Measurements from ENCODE around the gene TRIM58. TPM values are rescaled to one million over a fixed set of nuclear protein-coding genes. Genes with fewer than 3 reads are reported as not detected.

The TRIM58 gene
- total RNA-seq, 1 experiment from 2014 or later: 1.7 TPM

- Histone ChIP-seq H3K27me3 (ENCODE audit: insufficient read depth, low read length) (no peaks in the 10 kb centered on the region), H2BK12ac (ENCODE audit: insufficient read length, low read depth, low read length) (no peak overlapping the region), H3K9ac (ENCODE audit: extremely low read depth, insufficient read length, low read length) (no peak overlapping the region), H2BK120ac (ENCODE audit: low read depth, low read length, poor library complexity, severe bottlenecking) (no peak overlapping the region), H3K4me2 (ENCODE audit: insufficient read depth, insufficient read length, low read length) (no peak overlapping the region), H4K5ac (ENCODE audit: insufficient read length, low read depth, low read length) (no peak overlapping the region), H2AFZ (ENCODE audit: low read length) (no peak overlapping the region), H3K23me2 (ENCODE audit: insufficient read length, low read depth, low read length, poor library complexity, severe bottlenecking) (no peaks in the 10 kb centered on the region), H3K79me2 (ENCODE audit: insufficient read depth, low read length) (no peaks in the 10 kb centered on the region), H4K91ac (ENCODE audit: insufficient read length, low read depth, low read length) (no peak overlapping the region), H3K23ac (ENCODE audit: insufficient read length, low read depth, low read length) (no peak overlapping the region), H4K20me1 (ENCODE audit: control insufficient read depth, insufficient read depth, insufficient read length) (no peaks in the 10 kb centered on the region), H3T11ph (ENCODE audit: low read length) (no peak overlapping the region), H3K27ac (ENCODE audit: insufficient read length, low read depth, low read length) (no peak overlapping the region), H3K56ac (ENCODE audit: insufficient read length, low read depth, low read length) (no peak overlapping the region), H3K79me1 (ENCODE audit: insufficient read depth, low read depth, low read length, poor library complexity, severe bottlenecking) (no peaks in the 10 kb centered on the region), H2AK5ac (ENCODE audit: insufficient read length, low read length) (no peak overlapping the region), H4K8ac (replicated peaks; ENCODE audit: insufficient read length, low read depth, low read length) (no peak overlapping the region), H2BK5ac (ENCODE audit: insufficient read length, low read length) (no peak overlapping the region), H3K4me1 (ENCODE audit: insufficient read depth, low read length) (no peaks in the 10 kb centered on the region), H3K9me3 (ENCODE audit: control insufficient read depth, low read depth, low read length) (peaks cover 16% of the 10 kb centered on the region), H2BK20ac (ENCODE audit: low read depth, low read length, poor library complexity, severe bottlenecking) (no peak overlapping the region), H3K4ac (ENCODE audit: low read depth, low read length) (no peak overlapping the region), H2BK15ac (ENCODE audit: low read depth, low read length) (no peak overlapping the region), H3K14ac (ENCODE audit: insufficient read depth, low read length) (no peak overlapping the region; the same call in 1 of the 2 replicates), H3K18ac (ENCODE audit: insufficient read length, low read depth, low read length) (no peak overlapping the region)
- Mint-ChIP-seq H3K36me3 (ENCODE audit: insufficient read depth in 1 of 3, low read depth in 3 of 3) (peaks cover 0 to 10% (median 4%) of the 10 kb centered on the region in 3 experiments; a peak in 3 of 7 replicates), H3K4me1 (0 out of 4 replicates have a peak, but pooled peaks cover 0 to 6% of the 10 kb centered on the region in 2 experiments), H3K9me3 (peaks cover 46 to 52% of the 10 kb centered on the region in 2 experiments), H3K27ac (no peak overlapping the region), H3K27me3 (ENCODE audit: low read depth) (no peaks in the 10 kb centered on the region; the same call in 1 of the 2 replicates), H3K4me3 (no peak overlapping the region)
- no peak for DNase-seq
- WGBS (ENCODE audit: extremely low coverage, insufficient read length, low lambda C conversion rate): no CpG with 5 or more reads among the region's 14 CpGs
- TF ChIP-seq, protein P1, sequence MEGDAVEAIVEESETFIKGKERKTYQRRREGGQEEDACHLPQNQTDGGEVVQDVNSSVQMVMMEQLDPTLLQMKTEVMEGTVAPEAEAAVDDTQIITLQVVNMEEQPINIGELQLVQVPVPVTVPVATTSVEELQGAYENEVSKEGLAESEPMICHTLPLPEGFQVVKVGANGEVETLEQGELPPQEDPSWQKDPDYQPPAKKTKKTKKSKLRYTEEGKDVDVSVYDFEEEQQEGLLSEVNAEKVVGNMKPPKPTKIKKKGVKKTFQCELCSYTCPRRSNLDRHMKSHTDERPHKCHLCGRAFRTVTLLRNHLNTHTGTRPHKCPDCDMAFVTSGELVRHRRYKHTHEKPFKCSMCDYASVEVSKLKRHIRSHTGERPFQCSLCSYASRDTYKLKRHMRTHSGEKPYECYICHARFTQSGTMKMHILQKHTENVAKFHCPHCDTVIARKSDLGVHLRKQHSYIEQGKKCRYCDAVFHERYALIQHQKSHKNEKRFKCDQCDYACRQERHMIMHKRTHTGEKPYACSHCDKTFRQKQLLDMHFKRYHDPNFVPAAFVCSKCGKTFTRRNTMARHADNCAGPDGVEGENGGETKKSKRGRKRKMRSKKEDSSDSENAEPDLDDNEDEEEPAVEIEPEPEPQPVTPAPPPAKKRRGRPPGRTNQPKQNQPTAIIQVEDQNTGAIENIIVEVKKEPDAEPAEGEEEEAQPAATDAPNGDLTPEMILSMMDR (conservative IDR thresholded peaks at IDR 0.05): no peak
Measured at GRCh38 chr1:247895976-247896375, 39.0 kb downstream of the TRIM58 start.

Measured in H9 (cell line).